Mesothelial cell of epicardium (in vitro differentiated cells): ENCODE data around the gene RPA1. TPM values are rescaled to one million over a fixed set of nuclear protein-coding genes. Genes with fewer than 3 reads are reported as not detected.

ENCODE experiments used
- DNase-seq, 2 experiments: peaks; one replicate each; pipeline ENCODE4 v3.0.0; 2021; ENCODE audit warnings: low spot score in 2 of 2; ENCODE audit not compliant: unreplicated experiment in 2 of 2
- H3K27ac Mint-ChIP-seq: 2 replicates; pipeline ENCODE4 v1.8.0; 2021; ENCODE audit warnings: mixed read lengths
- H3K27me3 Mint-ChIP-seq: 2 replicates; pipeline ENCODE4 v1.8.0; 2021; ENCODE audit warnings: low read depth, mixed read lengths
- H3K36me3 Mint-ChIP-seq: 2 replicates; pipeline ENCODE4 v1.8.0; 2021; ENCODE audit warnings: mixed read lengths
- H3K4me1 Mint-ChIP-seq: 2 replicates; pipeline ENCODE4 v1.8.0; 2021; ENCODE audit warnings: mixed read lengths
- H3K4me3 Mint-ChIP-seq: 2 replicates; pipeline ENCODE4 v1.8.0; 2021; ENCODE audit warnings: mild to moderate bottlenecking, moderate library complexity, mixed read lengths
- H3K9me3 Mint-ChIP-seq: 2 replicates; pipeline ENCODE4 v1.8.0; 2021; ENCODE audit warnings: mixed read lengths
- CTCF ChIP-seq: fragments of 200-600 bp; sonication (generic); IDR thresholded peaks from one replicate; pipeline ENCODE4 v1.5.0; 2021; ENCODE audit warnings: antibody characterized with exemption; ENCODE audit not compliant: unreplicated experiment
- total RNA-seq: library from RNA; stranded (reverse); gene quantifications from 3 replicates; pipeline ENCODE4 v1.2.1, GENCODE V29; 2021

RPA1 gene
- total RNA-seq, 1 donor from 2014 or later: 94.2 TPM

DNA sequence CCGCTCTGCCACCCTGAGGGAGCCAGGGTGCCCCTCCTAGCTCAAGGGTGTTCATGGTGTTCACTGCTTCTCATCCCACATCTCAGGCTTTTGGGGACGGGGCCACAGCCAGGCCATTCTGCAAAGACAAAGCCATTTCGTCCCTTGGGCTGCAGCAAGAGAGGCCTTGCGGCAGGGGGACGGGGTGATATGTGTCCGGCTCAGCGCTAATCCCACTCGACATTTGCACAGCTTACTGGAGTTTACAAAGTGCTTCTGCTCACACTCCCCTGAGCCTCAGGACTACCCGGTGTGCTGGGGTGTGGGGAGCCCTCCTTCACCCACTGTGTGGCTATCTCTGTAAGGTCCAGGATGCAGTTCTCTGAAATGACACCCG is 111.0 kb downstream of the RPA1 start:
- H3K9me3 Mint-ChIP-seq: no peaks in the 10 kb centered on the region
- no peak for TF ChIP-seq CTCF
- no peaks in the 10 kb centered on the region for H3K36me3 Mint-ChIP-seq
- peaks cover 2% of the 10 kb centered on the region for H3K4me1 Mint-ChIP-seq
- H3K4me3 Mint-ChIP-seq: no peak overlapping the region
- no peak for DNase-seq
- H3K27me3 Mint-ChIP-seq: no peaks in the 10 kb centered on the region
- H3K27ac Mint-ChIP-seq: no peak overlapping the region

DNA sequence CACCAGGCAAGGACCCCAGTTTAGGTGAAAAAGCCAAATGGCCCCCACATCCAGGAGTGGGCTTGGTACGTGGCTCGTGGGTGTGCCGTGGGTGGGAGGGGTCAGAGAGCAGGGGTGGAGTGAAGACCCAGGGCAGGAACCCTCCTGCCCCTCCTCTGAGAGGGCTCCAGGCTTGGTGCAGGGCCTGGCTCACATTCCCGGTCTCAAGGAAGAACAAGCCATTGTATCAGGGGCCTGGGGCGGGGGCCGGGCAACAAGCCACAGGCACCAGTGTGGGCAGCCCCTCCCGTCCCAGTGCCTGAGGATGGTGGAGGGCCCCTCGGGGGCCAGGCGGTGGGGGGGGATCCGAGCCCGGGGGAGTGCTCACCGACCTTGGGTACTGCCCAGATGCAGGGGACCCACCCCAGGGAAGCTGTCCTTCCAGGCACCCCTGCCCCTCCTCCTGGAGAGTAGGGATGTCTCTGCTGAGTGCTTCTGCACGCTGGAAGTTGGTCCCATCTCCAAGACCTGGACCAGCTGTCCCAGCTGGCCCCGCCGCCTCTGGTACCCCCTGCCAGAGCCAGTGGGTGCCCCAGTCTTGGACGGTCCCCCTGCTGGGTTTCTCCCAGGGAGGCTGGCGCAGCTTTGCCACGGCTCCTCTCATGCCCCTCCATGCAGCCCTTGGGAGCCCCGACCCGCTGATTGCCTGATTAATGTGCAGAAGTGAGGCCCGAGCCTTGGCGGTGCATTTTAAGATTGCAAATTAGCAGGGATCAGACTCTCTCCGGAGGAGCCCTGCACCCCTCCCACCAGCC is 111.7 kb downstream of the RPA1 start:
- Mint-ChIP-seq H3K4me3 (no peak overlapping the region), H3K27me3 (no peaks in the 10 kb centered on the region), H3K27ac (no peak overlapping the region), H3K36me3 (no peaks in the 10 kb centered on the region), H3K9me3 (no peaks in the 10 kb centered on the region), H3K4me1 (peaks cover 4% of the 10 kb centered on the region)
- TF ChIP-seq CTCF: no peak
- no peak for DNase-seq

- TF ChIP-seq CTCF: no peak
- DNase-seq: no peak
- Mint-ChIP-seq H3K4me3 (no peak overlapping the region), H3K36me3 (no peaks in the 10 kb centered on the region), H3K27ac (no peak overlapping the region), H3K9me3 (no peaks in the 10 kb centered on the region), H3K4me1 (peaks cover 9% of the 10 kb centered on the region), H3K27me3 (no peaks in the 10 kb centered on the region)
Measured at GRCh38 chr17:1942066-1942365, 112.2 kb downstream of the RPA1 start.

DNA sequence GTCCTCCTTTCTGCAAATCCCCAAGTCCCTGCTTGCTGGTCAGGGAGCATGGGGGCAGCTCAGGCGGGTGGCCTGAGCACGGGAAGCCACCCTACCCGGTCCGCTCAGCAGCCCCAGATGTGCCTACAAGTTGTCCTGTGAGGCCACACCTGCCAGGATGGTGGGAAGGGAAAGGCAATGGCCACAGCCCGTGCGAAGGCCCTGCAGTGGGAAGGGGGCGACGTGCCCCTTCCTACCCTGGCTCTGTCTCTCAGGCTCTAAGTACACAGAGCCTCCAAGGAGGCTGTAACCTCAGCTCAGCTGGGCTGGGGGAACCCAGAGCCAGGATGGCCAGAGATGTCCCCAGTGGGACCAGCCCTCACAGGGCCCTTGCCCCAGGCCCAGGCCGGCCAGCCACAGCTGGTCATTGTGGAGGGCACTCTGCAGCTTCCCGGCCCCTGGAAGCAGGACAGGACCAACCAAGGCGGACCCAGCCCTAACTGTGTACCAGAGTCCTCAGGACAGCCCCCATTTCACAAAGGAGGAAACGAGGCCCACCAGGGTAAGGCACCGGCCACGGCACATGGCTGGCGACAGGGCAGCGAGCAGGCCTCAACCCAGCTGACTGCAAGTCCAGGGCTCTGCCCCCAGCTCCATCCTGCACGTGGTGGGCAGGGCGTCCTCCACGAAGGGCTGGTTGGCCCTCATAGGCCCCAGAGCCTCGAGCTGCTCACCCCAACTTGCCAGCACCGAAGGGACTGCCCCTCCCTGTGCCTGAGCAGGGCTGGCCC is 113.0 kb downstream of the RPA1 start:
- Mint-ChIP-seq H3K36me3 (no peaks in the 10 kb centered on the region), H3K27me3 (no peaks in the 10 kb centered on the region), H3K9me3 (no peaks in the 10 kb centered on the region), H3K4me1 (peaks cover 17% of the 10 kb centered on the region), H3K4me3 (no peak overlapping the region), H3K27ac (no peak overlapping the region)
- no peak for TF ChIP-seq CTCF
- no peak for DNase-seq

GRCh38 chr17:1943436-1943831 is 113.6 kb downstream of the RPA1 start:
- peaks cover 19% of the 10 kb centered on the region for H3K4me1 Mint-ChIP-seq
- H3K27ac Mint-ChIP-seq: no peak overlapping the region
- H3K36me3 Mint-ChIP-seq: no peaks in the 10 kb centered on the region
- TF ChIP-seq CTCF: no peak
- H3K9me3 Mint-ChIP-seq: no peaks in the 10 kb centered on the region
- DNase-seq: no peak
- no peaks in the 10 kb centered on the region for H3K27me3 Mint-ChIP-seq
- H3K4me3 Mint-ChIP-seq: no peak overlapping the region
